GM18505 (cell line): ENCODE data around the gene HS3ST2.

ENCODE experiments used
- ATAC-seq: cut with Tn5 transposase; IDR thresholded peaks from one replicate; pipeline ENCODE4 v1.9.1; 2021; ENCODE audit not compliant: unreplicated experiment
- POLR2A ChIP-seq: IDR thresholded peaks from 4 replicates; pipeline ENCODE4 v1.6.1; 2011; ENCODE audit warnings: borderline replicate concordance; ENCODE audit not compliant: insufficient read depth, insufficient read length; ENCODE audit errors: extremely low read depth

HS3ST2 gene

DNA sequence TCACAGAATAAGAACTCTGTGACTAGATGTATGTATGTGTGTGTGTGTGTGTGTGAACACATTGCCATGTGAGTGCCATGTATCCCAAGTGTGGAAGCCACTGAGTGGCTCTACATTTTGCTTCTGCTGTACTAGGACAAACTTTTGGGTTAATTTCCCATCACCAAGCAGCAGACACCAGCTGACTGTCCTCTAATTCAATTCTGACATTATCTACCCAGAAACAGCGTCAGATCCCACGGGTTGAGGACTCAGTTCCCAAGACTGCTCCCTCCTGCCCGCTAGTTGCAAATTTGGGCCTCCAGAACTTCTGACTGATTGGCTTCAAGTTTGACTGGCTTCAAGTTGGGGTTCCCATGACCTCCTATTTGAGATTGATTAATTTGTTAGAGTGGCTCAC lies 29.2 kb downstream of the HS3ST2 start:
- no peak for ATAC-seq
- no peak for TF ChIP-seq POLR2A

GRCh38 chr16:22843856-22844255 lies 29.9 kb downstream of the HS3ST2 start:
- no peak for TF ChIP-seq POLR2A
- ATAC-seq, result no peak

GRCh38 chr16:22844416-22844815 lies 30.5 kb downstream of the HS3ST2 start:
- ATAC-seq, result no peak
- no peak for TF ChIP-seq POLR2A

GRCh38 chr16:22847100-22847499 lies 33.1 kb downstream of the HS3ST2 start:
- TF ChIP-seq POLR2A, result no peak
- no peak for ATAC-seq

DNA sequence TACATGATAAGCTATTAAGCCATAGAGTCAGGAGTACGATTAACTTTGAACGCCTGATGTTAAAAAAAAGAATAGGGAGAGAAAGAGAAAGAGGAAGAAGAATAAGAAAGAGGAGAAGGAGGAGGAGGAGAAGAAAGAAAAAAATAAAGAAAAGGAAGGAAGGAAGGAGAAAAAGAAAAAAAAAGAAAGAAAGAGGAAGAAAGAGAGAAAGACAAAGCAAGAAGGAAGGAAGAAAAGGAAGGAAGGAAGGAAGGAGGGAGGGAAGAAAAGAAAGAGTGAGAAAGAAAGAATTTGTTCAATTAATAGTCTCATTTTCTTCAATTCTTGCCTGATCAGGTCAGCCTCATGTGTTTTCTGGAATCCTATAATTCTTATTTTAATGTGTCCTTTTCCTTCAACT lies 33.7 kb downstream of the HS3ST2 start:
- no peak for ATAC-seq
- TF ChIP-seq POLR2A, result no peak

DNA sequence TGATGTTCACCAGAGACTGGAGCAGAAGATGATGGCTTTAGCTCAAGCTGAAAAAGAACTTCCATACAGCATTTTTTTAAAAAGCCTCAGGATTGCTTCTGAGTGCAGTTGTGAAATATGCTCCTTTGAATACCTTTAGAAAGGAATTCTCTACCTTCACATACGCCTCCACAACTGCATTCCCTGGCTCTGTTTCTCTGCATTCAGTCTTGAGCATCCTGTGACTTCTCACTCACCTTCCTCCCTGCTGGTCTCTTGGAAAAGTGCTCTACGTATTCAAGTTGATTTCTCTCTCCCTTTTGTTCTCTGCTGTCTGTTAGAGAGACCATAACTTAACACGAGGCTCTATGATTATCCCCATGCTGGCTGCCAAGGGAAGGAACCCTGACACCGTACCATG lies 34.5 kb downstream of the HS3ST2 start:
- TF ChIP-seq POLR2A, result no peak
- no peak for ATAC-seq

DNA sequence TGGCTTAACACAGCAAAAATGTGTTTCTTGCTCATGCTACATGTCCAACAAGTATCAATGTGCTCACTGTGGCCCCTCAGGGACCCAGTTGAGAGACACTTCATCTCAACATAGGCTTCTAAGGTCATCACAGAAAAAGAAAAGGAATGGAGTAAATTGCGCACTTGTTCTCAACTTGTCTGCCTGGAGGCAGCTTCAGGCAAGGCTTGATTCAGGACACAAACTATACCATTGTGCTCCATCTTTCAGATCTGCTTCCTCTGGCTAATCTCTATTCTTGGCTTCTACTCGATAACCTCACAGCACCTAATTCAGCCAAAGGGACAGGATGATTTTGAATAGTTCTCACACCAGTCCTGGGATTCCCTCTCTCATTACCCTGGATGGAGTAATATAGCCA lies 35.6 kb downstream of the HS3ST2 start:
- TF ChIP-seq POLR2A, result no peak
- no peak for ATAC-seq

DNA sequence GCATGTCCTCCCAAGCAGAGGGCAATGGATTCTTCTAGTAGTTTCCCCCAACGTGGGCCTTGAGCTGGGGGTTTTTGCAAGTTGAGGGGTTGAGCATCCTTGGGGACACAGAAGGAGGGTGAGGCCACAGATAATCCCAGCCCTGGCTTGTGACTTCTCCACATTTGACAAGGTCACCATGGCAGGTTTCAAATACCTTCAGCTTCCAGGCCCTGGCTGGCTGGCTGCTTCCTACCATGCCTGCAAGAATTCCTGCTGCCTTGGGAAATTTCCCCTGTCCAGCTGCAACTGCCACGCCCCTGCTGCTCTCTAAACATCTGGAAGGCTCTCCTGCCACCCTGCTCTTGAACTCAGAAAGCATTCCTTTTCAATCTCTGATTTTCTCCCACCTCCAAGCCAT lies 41.3 kb downstream of the HS3ST2 start:
- ATAC-seq, result no peak

GRCh38 chr16:22857296-22858025 lies 43.5 kb downstream of the HS3ST2 start:
- no peak for ATAC-seq
- no peak for TF ChIP-seq POLR2A

More for the DNA sequence above, 41.3 kb downstream of the HS3ST2 start:
- no peak for TF ChIP-seq POLR2A

DNA sequence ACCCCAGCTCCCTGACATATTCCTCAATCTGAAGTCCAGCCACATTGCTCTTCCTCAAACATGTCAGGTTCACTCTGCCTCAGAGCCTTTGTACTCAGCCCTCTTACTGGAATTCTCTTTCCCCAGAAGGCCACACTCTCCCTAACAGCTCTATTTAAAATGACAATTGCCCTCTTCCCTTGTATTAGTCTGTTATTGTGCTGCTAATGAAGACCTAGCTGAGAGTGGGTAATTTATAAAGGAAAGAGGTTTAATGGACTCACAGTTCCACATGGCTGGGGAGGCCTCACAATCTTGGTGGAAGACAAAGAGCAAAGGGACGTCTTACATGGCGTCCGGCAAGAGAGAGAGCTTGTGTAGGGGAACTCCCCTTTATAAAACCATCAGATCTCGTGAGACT lies 46.0 kb downstream of the HS3ST2 start:
- no peak for TF ChIP-seq POLR2A
- ATAC-seq, result no peak

GRCh38 chr16:22861580-22861979 lies 47.6 kb downstream of the HS3ST2 start:
- TF ChIP-seq POLR2A, result no peak
- ATAC-seq, result no peak

DNA sequence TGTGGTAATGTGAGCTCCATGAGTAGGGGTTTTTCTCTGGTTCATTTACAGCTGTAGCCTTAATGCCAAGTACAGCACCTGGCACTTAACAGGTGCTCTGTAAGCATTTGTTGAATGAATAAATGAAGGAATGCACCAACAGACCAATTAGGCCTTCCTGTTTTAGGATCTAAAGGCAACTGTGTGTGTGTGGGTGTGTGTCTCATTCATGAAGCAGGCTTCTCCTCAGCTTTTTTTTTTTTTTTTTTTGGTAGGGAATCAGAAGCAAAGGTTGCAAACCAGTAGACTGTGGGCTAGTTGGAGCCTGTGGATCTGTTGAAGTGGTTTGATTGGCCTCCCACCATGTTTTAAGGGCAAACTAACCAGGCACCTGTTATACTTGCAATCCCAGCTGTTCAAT lies 48.1 kb downstream of the HS3ST2 start:
- ATAC-seq, result no peak
- no peak for TF ChIP-seq POLR2A

DNA sequence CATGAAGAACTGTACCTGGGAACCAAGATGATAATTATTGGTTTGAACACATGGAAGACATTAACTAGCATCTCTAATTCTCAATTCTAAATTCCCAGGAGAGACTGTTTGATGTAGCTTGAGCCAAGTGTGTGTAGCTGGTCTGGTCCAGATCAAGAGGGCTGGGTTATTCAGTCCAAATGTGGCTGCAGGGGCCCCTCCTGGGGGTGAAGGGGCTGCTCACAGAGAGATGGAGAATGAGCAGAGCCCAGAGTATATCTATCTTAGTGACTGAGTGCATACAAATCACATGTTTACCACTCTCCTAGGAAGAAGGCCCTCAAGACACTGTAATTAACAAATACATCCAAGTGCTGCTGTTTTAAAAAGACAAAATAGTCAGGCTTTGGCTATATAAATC lies 50.4 kb downstream of the HS3ST2 start:
- no peak for ATAC-seq
- no peak for TF ChIP-seq POLR2A

- no peak for ATAC-seq
- TF ChIP-seq POLR2A, result no peak
Measured at GRCh38 chr16:22868593-22869224, 54.7 kb downstream of the HS3ST2 start.
